K562 (cell line): Measurements from ENCODE around the gene CDCP1. TPM values are rescaled to one million over a fixed set of nuclear protein-coding genes. Genes with fewer than 3 reads are reported as not detected.

ENCODE experiments used
- ATF7 ChIP-seq: fragments of 450-650 bp; IDR thresholded peaks from 2 replicates; pipeline ENCODE4 v1.7.1; 2014; ENCODE audit warnings: mild to moderate bottlenecking, moderate library complexity
- C11orf30 ChIP-seq: fragments of 450-650 bp; IDR thresholded peaks from 2 replicates; pipeline ENCODE4 v1.6.1; 2016; ENCODE audit warnings: low read depth, mild to moderate bottlenecking
- EGR1 ChIP-seq: fragments of 450-650 bp; conservative IDR thresholded peaks from 2 replicates; pipeline ENCODE4 v1.6.1; 2017; ENCODE audit warnings: mild to moderate bottlenecking
- ELF2 ChIP-seq: fragments of 250-450 bp; sonication (Bioruptor Pico); IDR thresholded peaks from 2 replicates; pipeline ENCODE4 v1.5.0; 2021; ENCODE audit warnings: mild to moderate bottlenecking
- ETV5 ChIP-seq: sonication (generic); formaldehyde crosslinking; IDR thresholded peaks from 2 replicates; pipeline ENCODE4 v1.4.0; 2020; ENCODE audit warnings: low read depth, mild to moderate bottlenecking, missing genetic modification reagents
- FOSL1 ChIP-seq: fragments of 200-800 bp; sonication (Bioruptor generic); conservative IDR thresholded peaks from 2 replicates; pipeline ENCODE4 v1.6.1; 2016; ENCODE audit warnings: missing genetic modification characterization, missing compliant biosample characterization
- HDAC3 ChIP-seq: fragments of 450-650 bp; IDR thresholded peaks from 2 replicates; pipeline ENCODE4 v1.6.1; 2018; ENCODE audit warnings: borderline replicate concordance, mild to moderate bottlenecking, moderate library complexity; ENCODE audit not compliant: partially characterized antibody
- L3MBTL2 ChIP-seq: fragments of 450-650 bp; IDR thresholded peaks from 2 replicates; pipeline ENCODE4 v1.6.1; 2016; ENCODE audit warnings: mild to moderate bottlenecking, moderate library complexity
- MEIS2 ChIP-seq: fragments of 450-650 bp; IDR thresholded peaks from 2 replicates; pipeline ENCODE4 v1.6.1; 2014; ENCODE audit warnings: mild to moderate bottlenecking; ENCODE audit not compliant: partially characterized antibody
- NFYB ChIP-seq: IDR thresholded peaks from 2 replicates; pipeline ENCODE4 v1.6.1; 2011; ENCODE audit warnings: mild to moderate bottlenecking, moderate library complexity; ENCODE audit not compliant: insufficient read length; ENCODE audit errors: extremely low read depth
- NRF1 ChIP-seq, 2 experiments: fragments of 450-650 bp; IDR thresholded peaks in 1 of 2; conservative IDR thresholded peaks in 1 of 2; 2 replicates each; pipeline ENCODE4 v1.6.1; 2014; ENCODE audit warnings: mild to moderate bottlenecking in 2 of 2
- PHB ChIP-seq: fragments of 250-450 bp; sonication (Bioruptor Pico); IDR thresholded peaks from 2 replicates; pipeline ENCODE4 v1.5.0; 2021
- POLR3G ChIP-seq: IDR thresholded peaks from 2 replicates; pipeline ENCODE4 v1.6.1; 2011; ENCODE audit not compliant: insufficient read length, insufficient replicate concordance; ENCODE audit errors: extremely low read depth
- ZC3H11A ChIP-seq: IDR thresholded peaks from 2 replicates; pipeline ENCODE4 v1.6.1; 2012; ENCODE audit warnings: low read depth, low read length, improper control_type of control experiment
- ZFX ChIP-seq: sonication (generic); formaldehyde crosslinking; IDR thresholded peaks from 2 replicates; pipeline ENCODE4 v1.8.0; 2022; ENCODE audit warnings: mild to moderate bottlenecking, missing genetic modification reagents, moderate library complexity
- ZKSCAN3 ChIP-seq: fragments of 250-450 bp; sonication (Bioruptor Pico); IDR thresholded peaks from 2 replicates; pipeline ENCODE4 v1.4.0; 2020
- ZNF232 ChIP-seq: sonication (generic); formaldehyde crosslinking; IDR thresholded peaks from 2 replicates; pipeline ENCODE4 v1.8.0; 2022; ENCODE audit warnings: mild to moderate bottlenecking, missing genetic modification reagents
- ZNF316 ChIP-seq: fragments of 450-650 bp; IDR thresholded peaks from 2 replicates; pipeline ENCODE4 v1.6.1; 2016
- ZNF696 ChIP-seq: fragments of 250-450 bp; sonication (Bioruptor Pico); conservative IDR thresholded peaks from 2 replicates; pipeline ENCODE4 v1.4.0; 2020; ENCODE audit warnings: mild to moderate bottlenecking, moderate library complexity
- polyA plus RNA-seq, 8 experiments: library from polyadenylated mRNA; depleted of rRNA in 4 of 8; stranded (reverse) in 5 of 8; unstranded in 3 of 8; fragments of >200 nt; fragmentation: Nextera tagmentation in 2 of 8; fragmentation: Illumina TruSeq in 1 of 8; extraction: Ambion mirVana in 2 of 8; extraction: Trizol in 1 of 8; gene quantifications; 2 replicates each; pipeline versions ENCODE4 v1.2.1 to v1.2.3, GENCODE V29; 2011 to 2014; ENCODE audit warnings: inconsistent platforms in 1 of 8, missing spikeins in 1 of 8
- total RNA-seq, 7 experiments: library from RNA; depleted of rRNA in 6 of 7; stranded (reverse); fragments of >200 nt in 6 of 7; fragmentation: Illumina TruSeq in 2 of 7; extraction: Trizol in 2 of 7; gene quantifications; 2 replicates each; pipeline versions ENCODE4 v1.2.1 to v1.2.3, GENCODE V29; 2011 to 2021; ENCODE audit warnings: low replicate concordance in 1 of 7
- TF ChIP-seq, protein P1 (sequence below): fragments of 450-650 bp; IDR thresholded peaks from 2 replicates; pipeline ENCODE4 v1.6.1; 2014; ENCODE audit warnings: low read depth, mild to moderate bottlenecking, moderate library complexity, borderline replicate concordance
- TF ChIP-seq, protein P2 (sequence below): fragments of 450-650 bp; formaldehyde crosslinking; IDR thresholded peaks from 2 replicates; pipeline ENCODE4 v1.4.0; 2022; ENCODE audit warnings: missing genetic modification characterization
- TF ChIP-seq, protein P3 (sequence below), 2 experiments: fragments of 200-800 bp in 1 of 2; sonication (Bioruptor generic) in 1 of 2; sonication (generic) in 1 of 2; formaldehyde crosslinking in 1 of 2; IDR thresholded peaks in 1 of 2; conservative IDR thresholded peaks in 1 of 2; 2 replicates each; pipeline versions ENCODE4 v1.5.0 to v1.6.1; 2016 to 2020; ENCODE audit warnings: missing compliant biosample characterization in 1 of 2, missing genetic modification characterization in 1 of 2, missing genetic modification reagents in 1 of 2

CDCP1 gene
- total and polyA plus RNA-seq, 9 of the 15 experiments (the other 6 are each of a cell fraction or from before 2014, with no cell fraction given): 3.9 to 16.4 (median 5.2) TPM

DNA sequence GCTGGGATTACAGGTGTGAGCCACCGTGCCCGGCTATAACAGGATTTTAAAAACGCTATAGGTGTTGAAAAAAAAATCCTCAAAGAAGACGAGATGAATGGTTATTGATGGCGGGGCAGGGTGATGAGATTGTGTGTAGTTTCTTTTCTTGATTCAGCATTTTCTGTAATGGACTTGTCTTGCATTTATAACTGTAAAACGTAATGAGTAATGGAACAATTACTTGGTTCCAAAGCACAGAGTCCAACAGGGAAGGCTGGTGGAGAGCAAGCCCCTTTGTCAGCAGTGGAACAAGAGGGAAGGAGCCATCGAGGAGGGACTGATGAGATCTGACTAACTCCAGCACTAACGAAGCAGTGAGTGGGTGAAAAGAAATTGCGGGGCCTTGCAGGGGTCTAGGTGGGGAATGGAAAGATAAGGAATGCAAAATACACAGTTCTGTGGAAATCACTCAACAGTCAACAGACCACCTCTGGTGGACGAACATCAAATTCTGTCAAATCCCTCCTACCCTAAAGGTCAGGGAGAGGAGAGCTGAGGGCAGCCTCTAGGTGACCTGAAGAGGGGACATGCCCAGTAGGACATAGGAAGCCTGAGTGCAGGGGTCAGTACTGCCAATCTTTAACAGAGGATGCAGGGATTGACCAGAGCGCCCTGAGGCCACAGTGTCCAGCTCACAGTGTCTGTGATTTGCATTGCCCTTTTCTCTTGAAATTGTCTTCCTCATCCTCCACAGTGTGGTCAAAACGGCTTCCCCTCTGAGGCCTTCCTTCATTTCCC is 23.1 kb upstream of the CDCP1 start (continued):
- TF ChIP-seq MEIS2: peak; percentile 40
- TF ChIP-seq NRF1 (conservative IDR thresholded peaks at IDR 0.05 in 1 of 2, IDR thresholded peaks at IDR 0.05 in 1 of 2): no peak
- TF ChIP-seq ZNF316: peak; percentile 78
- TF ChIP-seq, protein P1, sequence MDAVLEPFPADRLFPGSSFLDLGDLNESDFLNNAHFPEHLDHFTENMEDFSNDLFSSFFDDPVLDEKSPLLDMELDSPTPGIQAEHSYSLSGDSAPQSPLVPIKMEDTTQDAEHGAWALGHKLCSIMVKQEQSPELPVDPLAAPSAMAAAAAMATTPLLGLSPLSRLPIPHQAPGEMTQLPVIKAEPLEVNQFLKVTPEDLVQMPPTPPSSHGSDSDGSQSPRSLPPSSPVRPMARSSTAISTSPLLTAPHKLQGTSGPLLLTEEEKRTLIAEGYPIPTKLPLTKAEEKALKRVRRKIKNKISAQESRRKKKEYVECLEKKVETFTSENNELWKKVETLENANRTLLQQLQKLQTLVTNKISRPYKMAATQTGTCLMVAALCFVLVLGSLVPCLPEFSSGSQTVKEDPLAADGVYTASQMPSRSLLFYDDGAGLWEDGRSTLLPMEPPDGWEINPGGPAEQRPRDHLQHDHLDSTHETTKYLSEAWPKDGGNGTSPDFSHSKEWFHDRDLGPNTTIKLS: no peak
- TF ChIP-seq, protein P2, sequence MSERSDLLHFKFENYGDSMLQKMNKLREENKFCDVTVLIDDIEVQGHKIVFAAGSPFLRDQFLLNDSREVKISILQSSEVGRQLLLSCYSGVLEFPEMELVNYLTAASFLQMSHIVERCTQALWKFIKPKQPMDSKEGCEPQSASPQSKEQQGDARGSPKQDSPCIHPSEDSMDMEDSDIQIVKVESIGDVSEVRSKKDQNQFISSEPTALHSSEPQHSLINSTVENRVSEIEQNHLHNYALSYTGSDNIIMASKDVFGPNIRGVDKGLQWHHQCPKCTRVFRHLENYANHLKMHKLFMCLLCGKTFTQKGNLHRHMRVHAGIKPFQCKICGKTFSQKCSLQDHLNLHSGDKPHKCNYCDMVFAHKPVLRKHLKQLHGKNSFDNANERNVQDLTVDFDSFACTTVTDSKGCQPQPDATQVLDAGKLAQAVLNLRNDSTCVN: no peak
- no peak for TF ChIP-seq L3MBTL2
- no peak for TF ChIP-seq NFYB
- no peak for TF ChIP-seq ZNF696 (CRISPR knock-in tag)
- no peak for TF ChIP-seq ATF7
- TF ChIP-seq ZFX (CRISPR knock-in tag): 0 out of 2 replicates have a peak, but pooled peaks have one; percentile 14
- TF ChIP-seq ELF2: no peak
- TF ChIP-seq ZKSCAN3 (CRISPR knock-in tag): no peak
- TF ChIP-seq, protein P3, sequence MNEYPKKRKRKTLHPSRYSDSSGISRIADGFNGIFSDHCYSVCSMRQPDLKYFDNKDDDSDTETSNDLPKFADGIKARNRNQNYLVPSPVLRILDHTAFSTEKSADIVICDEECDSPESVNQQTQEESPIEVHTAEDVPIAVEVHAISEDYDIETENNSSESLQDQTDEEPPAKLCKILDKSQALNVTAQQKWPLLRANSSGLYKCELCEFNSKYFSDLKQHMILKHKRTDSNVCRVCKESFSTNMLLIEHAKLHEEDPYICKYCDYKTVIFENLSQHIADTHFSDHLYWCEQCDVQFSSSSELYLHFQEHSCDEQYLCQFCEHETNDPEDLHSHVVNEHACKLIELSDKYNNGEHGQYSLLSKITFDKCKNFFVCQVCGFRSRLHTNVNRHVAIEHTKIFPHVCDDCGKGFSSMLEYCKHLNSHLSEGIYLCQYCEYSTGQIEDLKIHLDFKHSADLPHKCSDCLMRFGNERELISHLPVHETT (CRISPR knock-in tag; conservative IDR thresholded peaks at IDR 0.05 in 1 of 2, IDR thresholded peaks at IDR 0.05 in 1 of 2): 0 out of 4 replicates have a peak, but pooled peaks of 1 of the 2 experiments have one; percentile 24
- no peak for TF ChIP-seq FOSL1 (tag)
- TF ChIP-seq POLR3G: no peak
- TF ChIP-seq ZNF232: no peak
- peak; percentile 63 for TF ChIP-seq C11orf30
- TF ChIP-seq PHB (CRISPR knock-in tag): no peak
- TF ChIP-seq EGR1: peak; percentile 80
- no peak for TF ChIP-seq HDAC3
- no peak for TF ChIP-seq ZC3H11A
- no peak for TF ChIP-seq ETV5
